AG09319 (cell line): ENCODE data around the gene MYCT1.

Experiments
- DNase-seq: peaks from one replicate; pipeline ENCODE4 v3.0.0-alpha.2; 2010; ENCODE audit warnings: low read depth; ENCODE audit errors: extremely low read depth
- TF ChIP-seq, protein P1 (sequence below): IDR thresholded peaks from 2 replicates; pipeline ENCODE4 v1.5.1; 2011; ENCODE audit warnings: low read depth, mild to moderate bottlenecking, inconsistent platforms, low read length, moderate library complexity

Gene MYCT1

DNA sequence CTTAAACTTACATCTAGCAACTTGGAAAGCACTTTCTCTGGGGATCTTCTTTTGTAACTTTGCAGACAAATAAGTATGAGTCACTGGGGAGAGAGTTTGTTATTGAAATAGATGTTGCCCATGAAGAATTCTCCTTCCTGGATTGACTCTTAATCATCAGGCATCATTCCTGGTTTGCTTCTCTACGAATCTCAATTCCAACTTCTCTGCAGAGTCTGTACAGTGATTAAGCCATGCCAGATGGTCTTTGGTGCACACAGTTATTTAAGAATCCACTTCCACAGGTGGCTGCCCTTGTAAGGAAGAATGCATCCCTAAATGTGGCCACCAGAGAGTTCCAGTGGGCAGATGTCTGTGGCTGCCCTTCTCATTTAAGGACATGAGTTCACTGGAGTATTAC, 25.7 kb downstream of the MYCT1 start:
- no peak for DNase-seq
- TF ChIP-seq, protein P1, sequence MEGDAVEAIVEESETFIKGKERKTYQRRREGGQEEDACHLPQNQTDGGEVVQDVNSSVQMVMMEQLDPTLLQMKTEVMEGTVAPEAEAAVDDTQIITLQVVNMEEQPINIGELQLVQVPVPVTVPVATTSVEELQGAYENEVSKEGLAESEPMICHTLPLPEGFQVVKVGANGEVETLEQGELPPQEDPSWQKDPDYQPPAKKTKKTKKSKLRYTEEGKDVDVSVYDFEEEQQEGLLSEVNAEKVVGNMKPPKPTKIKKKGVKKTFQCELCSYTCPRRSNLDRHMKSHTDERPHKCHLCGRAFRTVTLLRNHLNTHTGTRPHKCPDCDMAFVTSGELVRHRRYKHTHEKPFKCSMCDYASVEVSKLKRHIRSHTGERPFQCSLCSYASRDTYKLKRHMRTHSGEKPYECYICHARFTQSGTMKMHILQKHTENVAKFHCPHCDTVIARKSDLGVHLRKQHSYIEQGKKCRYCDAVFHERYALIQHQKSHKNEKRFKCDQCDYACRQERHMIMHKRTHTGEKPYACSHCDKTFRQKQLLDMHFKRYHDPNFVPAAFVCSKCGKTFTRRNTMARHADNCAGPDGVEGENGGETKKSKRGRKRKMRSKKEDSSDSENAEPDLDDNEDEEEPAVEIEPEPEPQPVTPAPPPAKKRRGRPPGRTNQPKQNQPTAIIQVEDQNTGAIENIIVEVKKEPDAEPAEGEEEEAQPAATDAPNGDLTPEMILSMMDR = no peak

DNA sequence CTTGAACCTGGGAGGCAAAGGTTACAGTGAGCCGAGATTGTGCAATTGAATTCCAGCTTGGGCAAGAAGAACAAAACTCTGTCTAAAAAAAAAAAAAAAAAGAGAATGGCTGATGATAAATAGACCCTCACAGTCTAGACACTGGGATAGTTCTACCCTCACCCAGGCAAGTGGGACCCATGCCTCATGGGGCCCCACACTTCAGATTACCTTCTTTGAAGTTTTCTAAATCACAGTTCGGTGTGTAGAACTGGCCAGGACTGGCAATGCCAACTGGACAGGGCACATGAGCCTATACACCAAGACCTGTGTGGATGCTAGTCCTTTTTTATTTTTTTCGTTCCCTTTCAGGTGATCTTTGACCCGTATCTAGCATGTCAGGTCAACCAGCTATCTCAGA, 28.6 kb downstream of the MYCT1 start:
- TF ChIP-seq, protein P1 = no peak
- DNase-seq = no peak

DNA sequence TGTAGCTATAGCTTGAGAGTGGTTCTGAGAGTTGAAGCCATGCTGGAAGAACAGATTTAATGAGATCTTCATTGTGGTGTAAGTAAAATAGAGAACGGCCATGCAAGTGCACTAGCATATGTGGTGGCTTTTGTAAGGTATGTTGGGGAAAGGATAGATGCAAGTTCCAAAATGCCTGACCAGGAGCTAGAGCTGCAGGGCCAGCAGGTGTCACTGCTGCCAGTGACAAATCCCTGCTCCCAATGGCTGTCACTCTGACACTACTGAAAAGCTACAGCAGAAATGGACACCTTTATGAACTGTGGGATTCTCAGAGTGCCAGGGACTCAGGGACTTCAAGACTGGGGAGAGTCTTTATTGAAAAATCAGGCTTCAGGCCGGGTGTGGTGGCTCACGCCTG, 29.8 kb downstream of the MYCT1 start:
- no peak for DNase-seq
- TF ChIP-seq, protein P1 = no peak

DNA sequence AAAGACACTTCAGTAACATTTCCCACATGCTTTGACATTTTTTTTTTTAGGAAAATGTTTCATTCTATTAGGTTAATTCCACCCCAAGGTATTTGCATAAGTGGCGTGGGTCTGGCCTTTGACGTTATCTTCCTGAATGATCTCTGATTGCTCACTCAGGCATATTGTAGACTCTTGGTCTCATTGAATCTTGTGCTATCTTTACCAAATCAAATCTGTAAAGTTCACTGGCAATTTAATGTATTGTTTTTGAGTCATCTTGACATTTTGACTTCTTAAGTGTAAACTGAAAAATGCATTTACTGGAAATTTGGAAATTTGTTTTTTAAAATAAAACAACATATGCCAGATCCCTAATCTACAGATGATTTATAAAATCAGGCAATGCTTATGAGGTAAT, 36.9 kb downstream of the MYCT1 start:
- TF ChIP-seq, protein P1 = no peak
- DNase-seq = no peak

DNA sequence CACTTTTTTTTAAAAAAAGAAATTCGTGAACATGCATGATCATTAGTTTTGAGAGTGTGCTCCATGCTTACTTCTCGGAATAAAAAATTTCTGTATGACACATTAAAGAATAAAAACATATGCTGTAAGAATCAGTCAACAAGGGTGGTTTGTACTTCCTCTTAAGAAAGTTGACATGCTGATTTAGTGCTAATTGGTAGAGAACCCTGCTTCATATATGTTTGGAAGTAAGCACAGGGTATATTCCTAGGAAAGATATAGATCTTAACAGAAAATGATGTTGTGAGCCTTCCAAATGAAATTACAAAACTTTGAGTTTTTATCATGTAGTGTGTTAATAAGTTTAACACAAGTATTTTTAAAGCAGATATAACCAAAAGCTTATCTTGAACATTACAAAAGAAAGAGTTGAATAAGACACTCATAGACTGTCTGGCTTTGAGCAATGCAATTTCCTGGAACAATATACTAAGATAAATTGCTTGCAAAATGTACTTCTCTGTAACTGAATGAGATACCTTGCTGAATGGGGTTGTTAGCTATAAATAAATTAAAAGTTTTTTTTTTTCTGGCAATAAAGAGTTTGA, 39.1 kb downstream of the MYCT1 start:
- no peak for DNase-seq
- TF ChIP-seq, protein P1 = no peak

DNA sequence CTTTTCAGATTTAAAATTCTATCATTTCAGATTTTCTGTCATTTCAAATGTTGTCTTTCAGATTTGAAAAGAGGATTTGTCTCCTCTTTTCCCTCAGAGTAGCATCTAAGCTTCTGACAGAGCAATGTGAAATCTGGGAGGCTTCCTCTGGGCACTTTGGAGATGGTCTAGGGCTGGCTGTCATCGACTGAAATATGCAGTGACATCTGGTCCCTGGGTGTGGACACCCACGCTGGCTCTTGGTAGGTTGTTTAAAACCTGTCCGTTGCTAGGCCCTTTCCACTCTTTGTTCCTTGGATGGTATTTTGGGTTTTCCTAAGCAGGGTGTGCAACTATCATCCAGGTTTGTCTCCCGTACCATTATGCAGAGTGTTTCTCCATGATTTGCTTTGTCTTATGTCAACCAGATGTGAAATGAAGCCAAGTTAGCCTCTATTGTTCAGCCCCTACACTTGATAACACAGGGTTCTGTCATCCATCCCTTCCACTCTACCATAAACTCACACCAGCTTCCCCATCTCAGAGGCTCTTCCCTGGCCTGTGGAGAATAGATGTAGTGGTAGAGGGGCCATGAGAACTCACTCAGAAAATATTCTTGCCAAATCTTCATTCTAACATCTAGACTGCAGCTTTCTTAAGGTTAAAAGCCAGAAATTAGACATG, 47.9 kb downstream of the MYCT1 start:
- TF ChIP-seq, protein P1 = no peak
- DNase-seq = no peak

DNA sequence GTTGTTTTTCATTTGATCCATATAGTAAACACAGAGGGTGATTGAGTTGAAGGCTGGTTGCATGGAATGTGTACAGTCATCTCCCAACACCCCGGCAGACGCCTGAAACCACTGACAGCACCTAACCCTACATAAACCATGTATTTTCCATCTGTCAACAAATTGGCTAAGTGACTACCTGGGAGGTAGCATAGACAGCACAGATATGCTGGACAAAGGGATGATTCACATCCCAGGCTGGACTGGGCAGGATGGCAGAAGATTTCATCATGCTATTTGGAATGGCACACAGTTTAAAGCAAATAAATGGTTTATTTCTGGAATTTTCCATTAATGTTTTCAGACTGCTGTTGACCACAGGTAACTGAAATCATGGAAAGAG, 48.5 kb downstream of the MYCT1 start:
- TF ChIP-seq, protein P1 = no peak
- no peak for DNase-seq
